Measurements from ENCODE around the gene ELK4. TPM values are rescaled to one million over a fixed set of nuclear protein-coding genes. Genes with fewer than 3 reads are reported as not detected.

The ELK4 gene
- total RNA-seq, 4 donors from 2014 or later = 20.7 to 37.5 (median 27.8) TPM

GRCh38 chr1:205567716-205568115, 64.1 kb downstream of the ELK4 start:
- no peak for DNase-seq (ENCODE audit: low spot score)
- TF ChIP-seq CTCF (IDR thresholded peaks at IDR 0.05) = no peak
- no peak for ATAC-seq (ENCODE audit: low FRiP score)

- no peak for TF ChIP-seq CTCF (IDR thresholded peaks at IDR 0.05)
- DNase-seq (ENCODE audit: low spot score) (no peak), ATAC-seq (ENCODE audit: low FRiP score) (no peak)
Measured at GRCh38 chr1:205565799-205566198, 66.0 kb downstream of the ELK4 start.

GRCh38 chr1:205563927-205564441, 67.8 kb downstream of the ELK4 start:
- no peak for TF ChIP-seq CTCF (IDR thresholded peaks at IDR 0.05)
- DNase-seq (ENCODE audit: low spot score) (no peak), ATAC-seq (ENCODE audit: low FRiP score) (no peak)

GRCh38 chr1:205561501-205562203, 70.2 kb downstream of the ELK4 start:
- DNase-seq (ENCODE audit: low spot score) = no peak
- no peak for TF ChIP-seq CTCF (IDR thresholded peaks at IDR 0.05)
- ATAC-seq (ENCODE audit: low FRiP score) = no peak

Small RNAs within 50 kb of the gene (small RNA-seq; reads per million reads assigned to genes)
- not detected for gene RNU2-19P
- not detected for gene RNU6-418P

Other genes with a start within 250 kb of the ELK4 start
- gene LEMD1, start 210.0 kb downstream of the ELK4 start, total RNA-seq = 1 to 10 TPM in 1 of 4 donors, not detected in 3; 1.7 TPM
- under 1 TPM in 2 of 4 donors, not detected in 2; 0.36 to 0.65 TPM for gene BLACAT1, start 176.0 kb downstream of the ELK4 start, total RNA-seq
- 1 to 10 TPM; 2.8 to 9.0 (median 5.3) TPM for gene CDK18, start 127.3 kb downstream of the ELK4 start, total RNA-seq
- gene SLC45A3, start 48.5 kb upstream of the ELK4 start, total RNA-seq = 1 to 10 TPM; 1.6 to 2.4 (median 2.1) TPM
- 10 to 100 TPM; 54.8 to 84.8 (median 71.2) TPM for gene NUCKS1, start 118.2 kb upstream of the ELK4 start, total RNA-seq
- 10 to 100 TPM; 14.4 to 26.9 (median 20.0) TPM for gene RAB29, start 143.5 kb upstream of the ELK4 start, total RNA-seq
- 10 to 100 TPM; 15.3 to 33.1 (median 25.1) TPM for gene SLC41A1, start 181.2 kb upstream of the ELK4 start, total RNA-seq
- under 1 TPM; 0.19 to 0.74 (median 0.50) TPM for gene PM20D1, start 218.1 kb upstream of the ELK4 start, total RNA-seq

Measured in omental fat pad (tissue), 4 donors.